C4-2B (cell line): Measurements from ENCODE around the gene TMEM87B.

ENCODE experiments used
- H3K27ac ChIP-seq: fragments of 450-650 bp; 2 replicates; pipeline ENCODE4 v1.5.1; 2017
- CTCF ChIP-seq: fragments of 450-650 bp; conservative IDR thresholded peaks from 2 replicates; pipeline ENCODE4 v1.5.1; 2017; ENCODE audit warnings: mild to moderate bottlenecking
- ZFX ChIP-seq: fragments of 450-650 bp; IDR thresholded peaks from 2 replicates; pipeline ENCODE4 v1.6.1; 2017

TMEM87B gene

GRCh38 chr2:112054847-112055729 lies at the start of gene TMEM87B:
TSS of gene TMEM87B (plus strand) at chr2:112055269. CDS start at chr2:112055592, 323 bp downstream.
- no peak for TF ChIP-seq CTCF
- peak; percentile 41; the same call in 1 of the 2 replicates for TF ChIP-seq ZFX

GRCh38 chr2:112005406-112006075 lies 49.5 kb upstream of the TMEM87B start:
- no peak overlapping the region for H3K27ac ChIP-seq
- TF ChIP-seq ZFX (no peak), CTCF (no peak)

More at GRCh38 chr2:112054847-112055729, at the start of gene TMEM87B:
- H3K27ac ChIP-seq: peak within 1 kb of the TSS; percentile 93

- no peak overlapping the region for H3K27ac ChIP-seq
- TF ChIP-seq ZFX (no peak), CTCF (no peak)
Observed at GRCh38 chr2:112006076-112006410, 49.0 kb upstream of the TMEM87B start.

- no peak for TF ChIP-seq CTCF
- TF ChIP-seq ZFX: no peak
- H3K27ac ChIP-seq: no peak overlapping the region
Observed at GRCh38 chr2:112007493-112007892, 47.6 kb upstream of the TMEM87B start.

- no peak overlapping the region for H3K27ac ChIP-seq
- TF ChIP-seq CTCF (no peak), ZFX (no peak)
Observed at GRCh38 chr2:112008910-112009485, 46.1 kb upstream of the TMEM87B start.

- no peak overlapping the region for H3K27ac ChIP-seq
Observed at GRCh38 chr2:112010751-112011150, 44.3 kb upstream of the TMEM87B start.

More at GRCh38 chr2:112010751-112011150, 44.3 kb upstream of the TMEM87B start:
- TF ChIP-seq ZFX (no peak), CTCF (no peak)
